ENCODE measurements around the gene PEX10. TPM values are rescaled to one million over a fixed set of nuclear protein-coding genes. Genes with fewer than 3 reads are reported as not detected.

The PEX10 gene
- total and polyA plus RNA-seq, 9 donors = 16.3 to 20.6 (median 18.5) TPM

GRCh38 chr1:2368053-2368744, 44.2 kb downstream of the PEX10 start:
- no peak for DNase-seq
- no peak overlapping the region for H3K4me3 ChIP-seq (ENCODE audit: low read length)
- H3K27ac ChIP-seq (ENCODE audit: low read length) = no peak overlapping the region
- no peaks in the 10 kb centered on the region for H3K27me3 ChIP-seq (ENCODE audit: control insufficient read depth, insufficient read depth, low read length)
- no peaks in the 10 kb centered on the region for H3K4me1 ChIP-seq (ENCODE audit: control insufficient read depth, insufficient read depth, low read length)
- H3K9me3 ChIP-seq (replicated peaks; ENCODE audit: control insufficient read depth, low read depth, low read length) = peaks cover 2% of the 10 kb centered on the region
- 94% methylated on average over 3 of the region's 8 CpGs for WGBS (ENCODE audit: insufficient coverage)
- H3K36me3 ChIP-seq (ENCODE audit: control insufficient read depth, insufficient read depth, low read length) = peaks cover 3% of the 10 kb centered on the region

DNA sequence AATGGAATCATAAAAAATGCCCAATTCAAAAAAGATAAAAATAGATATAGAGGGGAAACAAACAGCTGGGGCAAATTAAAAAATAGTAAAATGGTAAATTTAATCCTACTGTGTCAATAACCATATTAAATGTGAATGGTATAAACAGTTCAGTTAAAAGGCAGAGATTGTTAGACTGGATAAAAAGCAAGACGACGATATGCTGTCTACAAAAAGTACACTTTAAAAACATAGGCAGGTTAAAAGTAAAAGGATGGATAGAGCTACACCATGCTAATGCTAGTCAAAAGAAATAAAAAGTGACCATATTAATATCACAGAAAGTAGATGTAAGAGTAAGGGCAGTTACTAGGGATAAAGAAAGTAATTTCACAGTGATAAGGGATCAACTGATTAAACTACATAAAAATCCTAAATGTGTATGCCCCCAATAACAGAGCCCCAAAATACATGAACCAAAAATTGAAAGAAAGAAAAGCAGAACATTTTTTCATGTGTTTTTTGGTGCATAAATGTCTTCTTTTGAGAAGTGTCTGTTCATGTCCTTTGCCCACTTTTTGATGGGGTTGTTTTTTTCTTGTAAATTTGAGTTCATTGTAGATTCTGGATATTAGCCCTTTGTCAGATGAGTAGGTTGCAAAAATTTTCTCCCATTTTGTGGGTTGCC, 48.4 kb downstream of the PEX10 start:
- no peak overlapping the region for H3K27ac ChIP-seq (ENCODE audit: low read length)
- no peak for DNase-seq
- no peaks in the 10 kb centered on the region for H3K36me3 ChIP-seq (ENCODE audit: control insufficient read depth, insufficient read depth, low read length)
- no peaks in the 10 kb centered on the region for H3K27me3 ChIP-seq (ENCODE audit: control insufficient read depth, insufficient read depth, low read length)
- no peaks in the 10 kb centered on the region for H3K4me1 ChIP-seq (ENCODE audit: control insufficient read depth, insufficient read depth, low read length)
- H3K4me3 ChIP-seq (ENCODE audit: low read length) = no peak overlapping the region
- WGBS (ENCODE audit: insufficient coverage) = no CpG with 5 or more reads among the region's 2 CpGs
- H3K9me3 ChIP-seq (replicated peaks; ENCODE audit: control insufficient read depth, low read depth, low read length) = peaks cover 2% of the 10 kb centered on the region

GRCh38 chr1:2360588-2361364, 51.6 kb downstream of the PEX10 start:
- Histone ChIP-seq H3K27me3 (ENCODE audit: control insufficient read depth, insufficient read depth, low read length) (no peaks in the 10 kb centered on the region), H3K4me1 (ENCODE audit: control insufficient read depth, insufficient read depth, low read length) (peaks cover 6% of the 10 kb centered on the region), H3K36me3 (ENCODE audit: control insufficient read depth, insufficient read depth, low read length) (no peaks in the 10 kb centered on the region), H3K4me3 (ENCODE audit: low read length) (no peak overlapping the region), H3K27ac (ENCODE audit: low read length) (no peak overlapping the region), H3K9me3 (replicated peaks; ENCODE audit: control insufficient read depth, low read depth, low read length) (peaks cover 2% of the 10 kb centered on the region)
- no peak for DNase-seq
- WGBS (ENCODE audit: insufficient coverage) = 56% methylated on average over 4 of the region's 11 CpGs

- WGBS (ENCODE audit: insufficient coverage) = 77% methylated on average over 22 of the region's 24 CpGs
- H3K9me3 ChIP-seq (replicated peaks; ENCODE audit: control insufficient read depth, low read depth, low read length) = peaks cover 2% of the 10 kb centered on the region
- H3K4me1 ChIP-seq (ENCODE audit: control insufficient read depth, insufficient read depth, low read length) = peaks cover 20% of the 10 kb centered on the region
- DNase-seq = no peak
- no peak overlapping the region for H3K27ac ChIP-seq (ENCODE audit: low read length)
- no peak overlapping the region for H3K4me3 ChIP-seq (ENCODE audit: low read length)
- no peaks in the 10 kb centered on the region for H3K27me3 ChIP-seq (ENCODE audit: control insufficient read depth, insufficient read depth, low read length)
- H3K36me3 ChIP-seq (ENCODE audit: control insufficient read depth, insufficient read depth, low read length) = no peaks in the 10 kb centered on the region
Observed at GRCh38 chr1:2358651-2359640, 53.4 kb downstream of the PEX10 start.

DNA sequence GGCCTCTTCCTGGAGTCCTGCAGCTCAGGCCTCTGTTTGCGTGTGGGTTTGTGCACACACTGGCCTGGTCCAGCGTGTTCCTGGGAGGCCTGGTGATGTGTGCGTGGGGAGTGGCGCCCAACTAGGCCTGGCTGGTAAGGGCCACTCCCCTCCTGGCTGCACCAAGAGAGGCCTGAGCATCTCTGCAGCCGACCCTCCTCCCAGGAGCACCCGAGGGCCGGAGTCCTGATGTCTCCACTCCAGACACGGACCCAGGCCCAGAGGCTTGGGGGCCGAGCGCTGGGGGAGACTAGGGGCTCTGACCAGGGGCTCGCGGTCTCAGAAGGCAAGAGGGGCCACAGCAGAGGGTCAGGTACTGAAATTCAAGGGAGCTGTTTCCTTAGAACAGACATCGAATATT, 54.3 kb downstream of the PEX10 start:
- DNase-seq = no peak
- 81% methylated on average over 12 of the region's 13 CpGs for WGBS (ENCODE audit: insufficient coverage)

DNA sequence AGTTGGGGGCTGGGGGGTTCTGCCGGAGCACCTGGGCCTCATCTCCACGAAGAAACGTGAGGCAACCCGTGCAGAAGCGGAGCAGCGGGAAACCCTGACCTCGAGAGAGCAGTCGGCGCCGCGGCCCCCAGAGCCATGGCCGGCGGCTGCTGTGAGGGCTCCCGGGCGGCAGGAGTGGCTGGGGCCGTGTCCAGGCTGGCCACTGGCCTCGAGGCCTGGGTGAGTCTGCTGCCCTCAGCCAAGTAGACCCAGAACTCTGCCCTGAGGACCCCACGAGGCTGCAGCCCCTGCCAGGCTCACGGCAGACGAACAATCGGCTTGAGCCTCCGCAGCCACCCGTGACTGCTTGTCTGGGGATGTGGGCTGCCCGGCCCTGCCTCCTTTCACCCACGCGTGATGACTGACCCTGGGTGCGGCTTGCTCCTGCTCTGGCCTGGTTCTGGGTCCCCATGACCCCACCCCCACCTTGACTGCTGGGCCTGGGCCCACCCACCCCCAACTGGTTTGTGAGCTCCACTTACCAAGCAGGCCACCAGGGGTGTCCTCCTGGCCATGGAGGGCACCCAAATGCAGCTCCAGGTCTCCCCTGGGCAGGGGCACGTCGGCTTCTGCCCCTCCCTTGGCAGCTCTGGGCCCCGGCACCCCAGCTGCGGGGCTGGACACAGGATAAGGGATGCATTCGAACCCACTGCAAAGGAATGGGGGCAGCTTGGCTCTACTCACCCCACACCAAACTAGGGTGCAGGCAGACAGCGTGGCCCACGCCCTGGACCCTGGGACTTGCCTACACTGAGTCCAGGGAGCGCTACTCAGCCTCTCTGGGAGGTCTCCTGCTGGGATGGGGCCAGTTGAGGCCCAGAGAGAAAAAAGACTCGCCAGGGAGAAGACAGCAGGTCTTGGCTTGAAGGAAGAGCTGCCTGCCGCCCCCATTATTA, 55.2 kb downstream of the PEX10 start:
- WGBS (ENCODE audit: insufficient coverage) = 71% methylated on average over 28 of the region's 37 CpGs
- Histone ChIP-seq H3K9me3 (replicated peaks; ENCODE audit: control insufficient read depth, low read depth, low read length) (no peaks in the 10 kb centered on the region), H3K27ac (ENCODE audit: low read length) (no peak overlapping the region), H3K36me3 (ENCODE audit: control insufficient read depth, insufficient read depth, low read length) (no peaks in the 10 kb centered on the region), H3K4me3 (ENCODE audit: low read length) (no peak overlapping the region), H3K4me1 (ENCODE audit: control insufficient read depth, insufficient read depth, low read length) (peaks cover 32% of the 10 kb centered on the region), H3K27me3 (ENCODE audit: control insufficient read depth, insufficient read depth, low read length) (no peaks in the 10 kb centered on the region)
- DNase-seq = no peak

More for the DNA sequence above, 54.3 kb downstream of the PEX10 start:
- no peaks in the 10 kb centered on the region for H3K36me3 ChIP-seq (ENCODE audit: control insufficient read depth, insufficient read depth, low read length)
- H3K27ac ChIP-seq (ENCODE audit: low read length) = no peak overlapping the region
- H3K9me3 ChIP-seq (replicated peaks; ENCODE audit: control insufficient read depth, low read depth, low read length) = no peaks in the 10 kb centered on the region
- H3K4me1 ChIP-seq (ENCODE audit: control insufficient read depth, insufficient read depth, low read length) = peaks cover 28% of the 10 kb centered on the region
- H3K27me3 ChIP-seq (ENCODE audit: control insufficient read depth, insufficient read depth, low read length) = no peaks in the 10 kb centered on the region
- no peak overlapping the region for H3K4me3 ChIP-seq (ENCODE audit: low read length)

DNA sequence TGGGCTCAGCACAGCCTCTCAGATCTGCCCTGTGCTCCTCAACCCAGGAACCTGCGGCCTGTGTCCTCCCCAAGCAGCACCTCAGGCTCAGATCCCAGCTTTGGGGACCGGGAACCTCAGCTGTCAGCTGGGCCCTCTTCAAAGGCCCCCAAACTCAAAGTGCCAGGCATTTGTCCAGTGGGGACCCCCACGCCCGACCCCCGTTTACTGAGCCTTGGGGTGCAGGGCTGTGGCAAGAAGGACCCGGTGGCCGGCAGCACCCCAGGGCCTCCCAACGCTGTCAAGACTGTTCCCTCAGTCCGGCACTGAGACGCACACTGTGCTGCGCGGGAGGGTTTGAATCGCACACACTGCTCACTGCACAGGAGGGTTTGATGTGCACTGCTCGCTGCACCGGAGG, 56.0 kb downstream of the PEX10 start:
- WGBS (ENCODE audit: insufficient coverage) = 68% methylated on average over 15 of the region's 15 CpGs
- no peak for DNase-seq
- no peaks in the 10 kb centered on the region for H3K36me3 ChIP-seq (ENCODE audit: control insufficient read depth, insufficient read depth, low read length)
- H3K27ac ChIP-seq (ENCODE audit: low read length) = no peak overlapping the region
- H3K9me3 ChIP-seq (replicated peaks; ENCODE audit: control insufficient read depth, low read depth, low read length) = no peaks in the 10 kb centered on the region
- H3K27me3 ChIP-seq (ENCODE audit: control insufficient read depth, insufficient read depth, low read length) = no peaks in the 10 kb centered on the region
- H3K4me3 ChIP-seq (ENCODE audit: low read length) = no peak overlapping the region
- peaks cover 32% of the 10 kb centered on the region for H3K4me1 ChIP-seq (ENCODE audit: control insufficient read depth, insufficient read depth, low read length)

DNA sequence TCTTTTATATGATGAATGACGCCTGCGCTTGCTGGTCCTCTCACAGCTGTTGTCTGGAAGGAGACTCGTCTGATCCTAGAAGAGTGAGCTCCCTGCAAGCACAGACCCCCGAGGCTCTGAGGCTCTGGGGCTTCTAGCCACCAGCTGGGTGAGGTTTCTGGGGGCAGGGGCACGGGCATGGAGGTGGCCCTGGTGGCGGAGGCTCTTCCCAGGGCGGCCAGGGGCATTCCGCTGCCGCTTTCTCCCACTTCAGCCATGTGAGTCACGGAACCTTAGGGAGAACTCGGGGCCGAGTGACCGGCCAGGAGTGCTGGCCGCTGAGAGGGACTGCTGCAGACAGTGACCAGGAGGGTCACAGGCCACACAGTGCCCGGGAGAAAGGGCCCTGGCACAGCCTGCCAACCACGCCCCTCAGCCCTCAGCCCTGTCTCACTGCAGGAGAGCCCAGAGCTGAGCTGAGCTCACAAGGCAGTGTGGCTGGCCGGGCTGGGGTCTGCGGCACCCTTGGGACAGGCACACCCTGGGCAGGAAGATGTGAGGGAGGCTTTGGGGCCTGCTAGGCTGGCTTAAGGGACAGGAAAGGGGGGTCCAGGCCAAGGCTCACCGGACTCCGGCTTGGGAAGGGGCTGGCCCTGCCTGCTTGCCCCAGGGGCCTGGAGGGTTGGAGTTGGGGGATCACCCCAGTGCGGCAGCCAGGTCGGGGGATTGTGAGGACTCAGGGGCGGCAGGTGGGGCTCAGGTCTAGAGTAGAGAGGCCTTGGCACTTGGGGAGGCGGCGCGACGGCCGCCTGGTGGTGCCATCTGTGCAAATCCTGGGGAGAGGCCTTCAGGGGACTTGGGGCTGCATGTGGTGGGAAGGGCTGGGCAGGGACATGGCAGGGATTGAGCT, 56.7 kb downstream of the PEX10 start:
- no peak overlapping the region for H3K4me3 ChIP-seq (ENCODE audit: low read length)
- no peaks in the 10 kb centered on the region for H3K9me3 ChIP-seq (replicated peaks; ENCODE audit: control insufficient read depth, low read depth, low read length)
- no peak overlapping the region for H3K27ac ChIP-seq (ENCODE audit: low read length)
- H3K4me1 ChIP-seq (ENCODE audit: control insufficient read depth, insufficient read depth, low read length) = peaks cover 37% of the 10 kb centered on the region
- DNase-seq = no peak
- 62% methylated on average over 27 of the region's 28 CpGs for WGBS (ENCODE audit: insufficient coverage)
- no peaks in the 10 kb centered on the region for H3K27me3 ChIP-seq (ENCODE audit: control insufficient read depth, insufficient read depth, low read length)
- no peaks in the 10 kb centered on the region for H3K36me3 ChIP-seq (ENCODE audit: control insufficient read depth, insufficient read depth, low read length)
